ENCODE results near the gene FBXL15. TPM values are rescaled to one million over a fixed set of nuclear protein-coding genes. Genes with fewer than 3 reads are reported as not detected.
A peak's percentile ranks its signal among the peaks of the same experiment; 100 is the strongest.

Gene FBXL15
- total and polyA plus RNA-seq, 2 donors (not counting 1 experiment from before 2014, with no cell fraction given), result 15.5 to 20.7 TPM

DNA sequence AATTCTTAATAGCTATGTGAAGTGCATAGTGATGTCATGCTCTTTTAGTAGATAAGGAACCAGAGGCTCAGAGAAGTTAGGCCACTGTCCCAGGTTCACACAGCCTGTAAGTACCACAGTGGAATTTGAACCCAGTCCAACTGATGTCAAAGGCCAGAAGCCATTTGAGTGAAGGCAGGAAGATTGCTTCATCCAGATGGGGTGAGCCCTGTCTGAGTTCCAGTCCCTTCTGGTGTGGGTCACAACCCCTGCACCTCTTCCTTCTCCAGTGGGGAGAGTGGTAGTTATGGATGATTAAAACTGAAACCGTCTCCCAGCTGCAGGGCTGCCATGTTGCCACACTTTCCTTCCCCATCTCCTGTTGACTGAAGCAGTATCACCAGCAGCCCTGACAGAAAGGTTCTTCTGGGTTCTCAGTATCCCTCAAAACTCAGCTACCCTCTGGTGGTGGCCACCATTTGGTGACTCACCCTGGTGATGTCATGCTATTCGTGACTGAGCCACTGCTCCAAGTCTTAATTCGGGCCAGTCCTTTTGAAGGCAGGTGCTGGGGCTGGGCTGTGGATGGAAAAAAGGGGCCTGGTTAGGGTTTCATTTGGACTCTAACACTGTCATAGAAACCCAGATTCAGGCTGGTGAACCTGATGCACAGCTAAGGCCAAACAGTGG, 32.2 kb downstream of the FBXL15 start:
- Histone ChIP-seq H2AFZ (ENCODE audit: insufficient read depth, low read depth, low read length, poor library complexity, severe bottlenecking) (no peak overlapping the region), H4K20me1 (ENCODE audit: control insufficient read depth, insufficient read depth, low read length, poor library complexity, severe bottlenecking) (peaks cover 13% of the 10 kb centered on the region), H3K4me3 (ENCODE audit: control extremely low read depth in 1 of 5, extremely low read depth in 1 of 5, insufficient read depth in 1 of 5, low read depth in 2 of 5, low read length in 4 of 5) (no peak overlapping the region), H3K9me3 (ENCODE audit: control extremely low read depth in 1 of 3, control insufficient read depth in 2 of 3, insufficient read depth in 1 of 3, low read length in 2 of 3) (no peaks in the 10 kb centered on the region), H3K4me1 (ENCODE audit: control insufficient read depth in 2 of 2, insufficient read depth in 2 of 2, low read length in 2 of 2) (peaks cover 12 to 15% of the 10 kb centered on the region in 2 donors), H3K27ac (ENCODE audit: low read length in 2 of 2) (no peak overlapping the region), H3K4me2 (replicated peaks; ENCODE audit: low read depth, low read length, poor library complexity, severe bottlenecking) (no peak overlapping the region), H3K36me3 (replicated peaks in 1 of 2; ENCODE audit: control extremely low read depth in 1 of 2, control insufficient read depth in 1 of 2, extremely low read depth in 1 of 2, insufficient read depth in 2 of 2, low read length in 1 of 2) (peaks cover 0 to 20% of the 10 kb centered on the region in 2 experiments), H3K9ac (ENCODE audit: low read length) (no peak overlapping the region), H3K27me3 (replicated peaks in 1 of 4; ENCODE audit: control extremely low read depth in 1 of 4, control insufficient read depth in 3 of 4, insufficient read depth in 4 of 4, low read length in 3 of 4) (no peaks in the 10 kb centered on the region), H3K79me2 (ENCODE audit: control insufficient read depth, insufficient read depth, low read length) (peaks cover 10% of the 10 kb centered on the region)
- Mint-ChIP-seq H3K9me3 (ENCODE audit: insufficient read depth) (no peaks in the 10 kb centered on the region), H3K27me3 (no peaks in the 10 kb centered on the region), H3K27ac (peak overlapping the region; percentile 82), H3K4me1 (peaks cover 19% of the 10 kb centered on the region), H3K4me3 (peak overlapping the region; percentile 74)
- POLR2A ChIA-PET, result interaction anchor here (0.7 to 1.0 kb wide), 2 partner anchors 9 to 194 kb away, joined by 4 to 5 read pairs; no protein-coding TSS in a partner anchor
- 82% methylated on average over 2 of the region's 3 CpGs for WGBS (ENCODE audit: insufficient coverage)
- DNase-seq (no peak), ATAC-seq (ENCODE audit: low read depth) (no peak)
- TF ChIP-seq, protein P1, sequence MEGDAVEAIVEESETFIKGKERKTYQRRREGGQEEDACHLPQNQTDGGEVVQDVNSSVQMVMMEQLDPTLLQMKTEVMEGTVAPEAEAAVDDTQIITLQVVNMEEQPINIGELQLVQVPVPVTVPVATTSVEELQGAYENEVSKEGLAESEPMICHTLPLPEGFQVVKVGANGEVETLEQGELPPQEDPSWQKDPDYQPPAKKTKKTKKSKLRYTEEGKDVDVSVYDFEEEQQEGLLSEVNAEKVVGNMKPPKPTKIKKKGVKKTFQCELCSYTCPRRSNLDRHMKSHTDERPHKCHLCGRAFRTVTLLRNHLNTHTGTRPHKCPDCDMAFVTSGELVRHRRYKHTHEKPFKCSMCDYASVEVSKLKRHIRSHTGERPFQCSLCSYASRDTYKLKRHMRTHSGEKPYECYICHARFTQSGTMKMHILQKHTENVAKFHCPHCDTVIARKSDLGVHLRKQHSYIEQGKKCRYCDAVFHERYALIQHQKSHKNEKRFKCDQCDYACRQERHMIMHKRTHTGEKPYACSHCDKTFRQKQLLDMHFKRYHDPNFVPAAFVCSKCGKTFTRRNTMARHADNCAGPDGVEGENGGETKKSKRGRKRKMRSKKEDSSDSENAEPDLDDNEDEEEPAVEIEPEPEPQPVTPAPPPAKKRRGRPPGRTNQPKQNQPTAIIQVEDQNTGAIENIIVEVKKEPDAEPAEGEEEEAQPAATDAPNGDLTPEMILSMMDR (IDR thresholded peaks at IDR 0.05), result no peak
- TF ChIP-seq EZH2 (IDR thresholded peaks at IDR 0.05; ENCODE audit: borderline replicate concordance, insufficient read depth, low read depth, low read length, poor library complexity, severe bottlenecking), result no peak
- CTCF ChIA-PET, result interaction anchor here (3.9 to 6.2 kb wide), 2 partner anchors 8 to 58 kb away, joined by 30 to 32 read pairs; partner anchors contain the start of gene NFKB2
- intact Hi-C loops (cut with micrococcal nuclease), result no loop called here

DNA sequence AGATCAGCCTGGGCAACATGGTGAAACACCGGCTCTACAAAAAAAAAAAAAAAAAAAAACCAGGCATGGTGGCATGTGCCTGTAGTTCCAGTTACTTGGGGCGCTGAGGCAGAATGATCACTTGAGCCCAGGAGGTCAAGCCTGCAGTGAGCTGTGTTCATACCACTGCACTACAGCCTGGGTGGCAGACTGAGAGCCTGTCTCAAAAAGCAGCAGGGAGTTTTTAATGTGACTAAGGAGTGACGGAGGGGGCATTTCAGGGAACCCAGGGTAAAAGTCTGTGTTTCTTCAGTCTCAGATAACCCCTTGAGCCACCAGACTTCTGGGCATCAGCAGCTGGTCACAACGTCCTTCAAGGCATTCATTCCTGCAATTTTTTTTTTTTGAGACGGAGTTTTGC, 32.9 kb downstream of the FBXL15 start:
- peaks cover 0 to 20% of the 10 kb centered on the region in 2 experiments for H3K36me3 ChIP-seq (replicated peaks in 1 of 2; ENCODE audit: control extremely low read depth in 1 of 2, control insufficient read depth in 1 of 2, extremely low read depth in 1 of 2, insufficient read depth in 2 of 2, low read length in 1 of 2)
- 98% methylated on average over 5 of the region's 5 CpGs for WGBS (ENCODE audit: insufficient coverage)
- H3K4me2 ChIP-seq (replicated peaks; ENCODE audit: low read depth, low read length, poor library complexity, severe bottlenecking), result no peak overlapping the region
- no peaks in the 10 kb centered on the region for H3K9me3 ChIP-seq (ENCODE audit: control extremely low read depth in 1 of 3, control insufficient read depth in 2 of 3, insufficient read depth in 1 of 3, low read length in 2 of 3)
- no peak for DNase-seq
- H3K27ac ChIP-seq (ENCODE audit: low read length in 2 of 2), result no peak overlapping the region
- Mint-ChIP-seq H3K27ac (peak overlapping the region; percentile 46), H3K27me3 (no peaks in the 10 kb centered on the region), H3K4me1 (peaks cover 19% of the 10 kb centered on the region), H3K4me3 (no peak overlapping the region), H3K9me3 (ENCODE audit: insufficient read depth) (no peaks in the 10 kb centered on the region)
- no peaks in the 10 kb centered on the region for H3K27me3 ChIP-seq (replicated peaks in 1 of 4; ENCODE audit: control extremely low read depth in 1 of 4, control insufficient read depth in 3 of 4, insufficient read depth in 4 of 4, low read length in 3 of 4)
- ChIA-PET POLR2A (interaction anchor here (1.0 kb wide), 1 partner anchor 8 kb away, joined by 4 read pairs; no protein-coding TSS in a partner anchor), CTCF (interaction anchor here (3.9 to 6.2 kb wide), 2 partner anchors 8 to 59 kb away, joined by 30 to 32 read pairs; partner anchors contain the start of gene NFKB2)
- H3K4me3 ChIP-seq (ENCODE audit: control extremely low read depth in 1 of 5, extremely low read depth in 1 of 5, insufficient read depth in 1 of 5, low read depth in 2 of 5, low read length in 4 of 5), result no peak overlapping the region
- no peak overlapping the region for H2AFZ ChIP-seq (ENCODE audit: insufficient read depth, low read depth, low read length, poor library complexity, severe bottlenecking)
- no peak overlapping the region for H3K9ac ChIP-seq (ENCODE audit: low read length)
- peaks cover 13% of the 10 kb centered on the region for H4K20me1 ChIP-seq (ENCODE audit: control insufficient read depth, insufficient read depth, low read length, poor library complexity, severe bottlenecking)
- no peak for ATAC-seq (ENCODE audit: low read depth)
- TF ChIP-seq EZH2 (IDR thresholded peaks at IDR 0.05; ENCODE audit: borderline replicate concordance, insufficient read depth, low read depth, low read length, poor library complexity, severe bottlenecking), result no peak
- TF ChIP-seq, protein P1 (IDR thresholded peaks at IDR 0.05), result no peak
- H3K4me1 ChIP-seq (ENCODE audit: control insufficient read depth in 2 of 2, insufficient read depth in 2 of 2, low read length in 2 of 2), result peaks cover 12 to 15% of the 10 kb centered on the region in 2 donors
- H3K79me2 ChIP-seq (ENCODE audit: control insufficient read depth, insufficient read depth, low read length), result peaks cover 10% of the 10 kb centered on the region
- intact Hi-C loops (cut with micrococcal nuclease), result no loop called here

Measured in B cell (primary cell).